ENCODE results near the gene DHRS7.

GRCh38 chr14:60153991-60154390 lies 11.2 kb downstream of the DHRS7 start:
- TF ChIP-seq CTCF (conservative IDR thresholded peaks at IDR 0.05) (no peak), ZFX (IDR thresholded peaks at IDR 0.05) (no peak)
